ENCODE measurements around the gene DEGS2. TPM values are rescaled to one million over a fixed set of nuclear protein-coding genes. Genes with fewer than 3 reads are reported as not detected.

The DEGS2 gene
- total RNA-seq, 1 donor from 2014 or later, result 0.34 TPM

DNA sequence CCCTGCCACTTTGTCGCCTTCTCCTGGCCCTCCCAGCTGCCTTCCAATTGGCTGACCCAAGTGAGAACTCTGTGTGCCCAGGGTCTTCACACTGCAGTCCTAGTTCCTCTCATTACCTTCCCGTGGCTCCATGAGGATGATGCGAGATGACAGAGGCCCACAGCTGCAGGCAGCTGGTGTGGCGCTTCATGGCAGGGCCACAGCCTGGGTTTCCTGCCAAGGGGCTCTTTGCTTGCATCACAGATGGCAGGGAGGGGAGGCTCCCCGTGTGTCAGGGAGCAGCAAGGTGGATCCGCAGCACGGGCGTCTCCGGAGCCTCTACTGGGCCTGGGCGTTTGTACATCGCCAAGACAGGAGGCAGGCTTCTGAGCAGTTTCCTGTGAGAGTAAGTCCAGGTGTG, 28.9 kb downstream of the DEGS2 start:
- Mint-ChIP-seq H3K4me1 (ENCODE audit: low read depth, unreplicated experiment) (peaks cover 3% of the 10 kb centered on the region), H3K4me3 (ENCODE audit: unreplicated experiment) (no peak overlapping the region), H3K9me3 (ENCODE audit: unreplicated experiment) (peaks cover 11% of the 10 kb centered on the region), H3K27me3 (ENCODE audit: unreplicated experiment) (peaks cover 8% of the 10 kb centered on the region), H3K36me3 (ENCODE audit: unreplicated experiment) (no peaks in the 10 kb centered on the region), H3K27ac (ENCODE audit: unreplicated experiment) (no peak overlapping the region)
- TF ChIP-seq CTCF (IDR thresholded peaks at IDR 0.05; ENCODE audit: partially characterized antibody, unreplicated experiment), result no peak
- DNase-seq, result no peak

GRCh38 chr14:100129161-100129589, 30.3 kb downstream of the DEGS2 start:
- no peak overlapping the region for H3K4me3 Mint-ChIP-seq (ENCODE audit: unreplicated experiment)
- TF ChIP-seq CTCF (IDR thresholded peaks at IDR 0.05; ENCODE audit: partially characterized antibody, unreplicated experiment), result no peak
- H3K4me1 Mint-ChIP-seq (ENCODE audit: low read depth, unreplicated experiment), result peaks cover 3% of the 10 kb centered on the region
- H3K27me3 Mint-ChIP-seq (ENCODE audit: unreplicated experiment), result peaks cover 11% of the 10 kb centered on the region
- H3K9me3 Mint-ChIP-seq (ENCODE audit: unreplicated experiment), result peaks cover 13% of the 10 kb centered on the region
- no peak for DNase-seq
- peaks cover 6% of the 10 kb centered on the region for H3K36me3 Mint-ChIP-seq (ENCODE audit: unreplicated experiment)
- peak overlapping the region; percentile 19 for H3K27ac Mint-ChIP-seq (ENCODE audit: unreplicated experiment)

DNA sequence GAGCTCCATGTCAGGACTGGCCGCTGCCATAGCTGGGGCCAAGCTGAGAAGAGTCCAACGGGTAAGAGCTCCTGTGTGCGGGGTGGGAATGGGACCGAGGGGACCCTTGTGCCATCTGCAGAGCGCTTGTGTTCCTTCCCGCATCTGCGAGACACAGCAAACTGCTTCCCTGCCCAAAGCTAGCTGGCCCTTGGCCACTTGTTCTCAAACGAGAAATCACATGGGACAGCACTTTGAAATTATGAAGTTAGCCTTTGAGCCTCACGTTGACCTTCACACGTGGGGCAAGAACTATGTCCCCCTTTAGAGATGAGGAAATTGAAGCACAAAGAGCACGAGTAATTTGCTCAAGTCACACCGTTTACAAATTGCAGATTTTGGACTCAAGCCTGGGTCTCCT, 30.8 kb downstream of the DEGS2 start:
- Mint-ChIP-seq H3K4me1 (ENCODE audit: low read depth, unreplicated experiment) (peaks cover 3% of the 10 kb centered on the region), H3K36me3 (ENCODE audit: unreplicated experiment) (peaks cover 6% of the 10 kb centered on the region), H3K27me3 (ENCODE audit: unreplicated experiment) (peaks cover 10% of the 10 kb centered on the region), H3K4me3 (ENCODE audit: unreplicated experiment) (no peak overlapping the region), H3K9me3 (ENCODE audit: unreplicated experiment) (peaks cover 13% of the 10 kb centered on the region), H3K27ac (ENCODE audit: unreplicated experiment) (no peak overlapping the region)
- no peak for DNase-seq
- no peak for TF ChIP-seq CTCF (IDR thresholded peaks at IDR 0.05; ENCODE audit: partially characterized antibody, unreplicated experiment)

GRCh38 chr14:100127853-100128455, 31.5 kb downstream of the DEGS2 start:
- Mint-ChIP-seq H3K4me3 (ENCODE audit: unreplicated experiment) (no peak overlapping the region), H3K9me3 (ENCODE audit: unreplicated experiment) (peaks cover 14% of the 10 kb centered on the region), H3K4me1 (ENCODE audit: low read depth, unreplicated experiment) (peaks cover 5% of the 10 kb centered on the region), H3K36me3 (ENCODE audit: unreplicated experiment) (peaks cover 6% of the 10 kb centered on the region), H3K27me3 (ENCODE audit: unreplicated experiment) (peaks cover 10% of the 10 kb centered on the region), H3K27ac (ENCODE audit: unreplicated experiment) (no peak overlapping the region)
- no peak for DNase-seq
- TF ChIP-seq CTCF (IDR thresholded peaks at IDR 0.05; ENCODE audit: partially characterized antibody, unreplicated experiment), result no peak

GRCh38 chr14:100126401-100126800, 33.0 kb downstream of the DEGS2 start:
- peaks cover 11% of the 10 kb centered on the region for H3K27me3 Mint-ChIP-seq (ENCODE audit: unreplicated experiment)
- no peak for DNase-seq
- H3K9me3 Mint-ChIP-seq (ENCODE audit: unreplicated experiment), result peaks cover 13% of the 10 kb centered on the region
- no peak overlapping the region for H3K4me3 Mint-ChIP-seq (ENCODE audit: unreplicated experiment)
- no peak overlapping the region for H3K27ac Mint-ChIP-seq (ENCODE audit: unreplicated experiment)
- TF ChIP-seq CTCF (IDR thresholded peaks at IDR 0.05; ENCODE audit: partially characterized antibody, unreplicated experiment), result no peak
- H3K36me3 Mint-ChIP-seq (ENCODE audit: unreplicated experiment), result peaks cover 6% of the 10 kb centered on the region
- H3K4me1 Mint-ChIP-seq (ENCODE audit: low read depth, unreplicated experiment), result peaks cover 15% of the 10 kb centered on the region
